ENCODE data around the gene RPL3.

RPL3 gene

GRCh38 chr22:39351689-39352214 is 32.3 kb upstream of the RPL3 start:
- TF ChIP-seq FOXP2 (optimal IDR thresholded peaks at IDR 0.05; ENCODE audit: borderline replicate concordance, extremely low read depth, extremely low read length, insufficient read depth) = no peak
- TF ChIP-seq, protein P1, sequence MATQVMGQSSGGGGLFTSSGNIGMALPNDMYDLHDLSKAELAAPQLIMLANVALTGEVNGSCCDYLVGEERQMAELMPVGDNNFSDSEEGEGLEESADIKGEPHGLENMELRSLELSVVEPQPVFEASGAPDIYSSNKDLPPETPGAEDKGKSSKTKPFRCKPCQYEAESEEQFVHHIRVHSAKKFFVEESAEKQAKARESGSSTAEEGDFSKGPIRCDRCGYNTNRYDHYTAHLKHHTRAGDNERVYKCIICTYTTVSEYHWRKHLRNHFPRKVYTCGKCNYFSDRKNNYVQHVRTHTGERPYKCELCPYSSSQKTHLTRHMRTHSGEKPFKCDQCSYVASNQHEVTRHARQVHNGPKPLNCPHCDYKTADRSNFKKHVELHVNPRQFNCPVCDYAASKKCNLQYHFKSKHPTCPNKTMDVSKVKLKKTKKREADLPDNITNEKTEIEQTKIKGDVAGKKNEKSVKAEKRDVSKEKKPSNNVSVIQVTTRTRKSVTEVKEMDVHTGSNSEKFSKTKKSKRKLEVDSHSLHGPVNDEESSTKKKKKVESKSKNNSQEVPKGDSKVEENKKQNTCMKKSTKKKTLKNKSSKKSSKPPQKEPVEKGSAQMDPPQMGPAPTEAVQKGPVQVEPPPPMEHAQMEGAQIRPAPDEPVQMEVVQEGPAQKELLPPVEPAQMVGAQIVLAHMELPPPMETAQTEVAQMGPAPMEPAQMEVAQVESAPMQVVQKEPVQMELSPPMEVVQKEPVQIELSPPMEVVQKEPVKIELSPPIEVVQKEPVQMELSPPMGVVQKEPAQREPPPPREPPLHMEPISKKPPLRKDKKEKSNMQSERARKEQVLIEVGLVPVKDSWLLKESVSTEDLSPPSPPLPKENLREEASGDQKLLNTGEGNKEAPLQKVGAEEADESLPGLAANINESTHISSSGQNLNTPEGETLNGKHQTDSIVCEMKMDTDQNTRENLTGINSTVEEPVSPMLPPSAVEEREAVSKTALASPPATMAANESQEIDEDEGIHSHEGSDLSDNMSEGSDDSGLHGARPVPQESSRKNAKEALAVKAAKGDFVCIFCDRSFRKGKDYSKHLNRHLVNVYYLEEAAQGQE (IDR thresholded peaks at IDR 0.05; ENCODE audit: insufficient read depth in 1 of 2, low read depth in 2 of 2, low read length in 2 of 2) = no peak
- no peak for TF ChIP-seq POLR2AphosphoS5 (IDR thresholded peaks at IDR 0.05; ENCODE audit: low read depth, low read length)
- no peak for TF ChIP-seq SIN3A (IDR thresholded peaks at IDR 0.05; ENCODE audit: borderline replicate concordance, insufficient read depth, low read length)
- TF ChIP-seq TAF1 (IDR thresholded peaks at IDR 0.05; ENCODE audit: borderline replicate concordance, insufficient read depth, low read length) = no peak

- no peak for TF ChIP-seq TAF1 (IDR thresholded peaks at IDR 0.05; ENCODE audit: borderline replicate concordance, insufficient read depth, low read length)
These were observed 31.6 kb upstream of the RPL3 start for GRCh38 chr22:39350757-39351688.

DNA sequence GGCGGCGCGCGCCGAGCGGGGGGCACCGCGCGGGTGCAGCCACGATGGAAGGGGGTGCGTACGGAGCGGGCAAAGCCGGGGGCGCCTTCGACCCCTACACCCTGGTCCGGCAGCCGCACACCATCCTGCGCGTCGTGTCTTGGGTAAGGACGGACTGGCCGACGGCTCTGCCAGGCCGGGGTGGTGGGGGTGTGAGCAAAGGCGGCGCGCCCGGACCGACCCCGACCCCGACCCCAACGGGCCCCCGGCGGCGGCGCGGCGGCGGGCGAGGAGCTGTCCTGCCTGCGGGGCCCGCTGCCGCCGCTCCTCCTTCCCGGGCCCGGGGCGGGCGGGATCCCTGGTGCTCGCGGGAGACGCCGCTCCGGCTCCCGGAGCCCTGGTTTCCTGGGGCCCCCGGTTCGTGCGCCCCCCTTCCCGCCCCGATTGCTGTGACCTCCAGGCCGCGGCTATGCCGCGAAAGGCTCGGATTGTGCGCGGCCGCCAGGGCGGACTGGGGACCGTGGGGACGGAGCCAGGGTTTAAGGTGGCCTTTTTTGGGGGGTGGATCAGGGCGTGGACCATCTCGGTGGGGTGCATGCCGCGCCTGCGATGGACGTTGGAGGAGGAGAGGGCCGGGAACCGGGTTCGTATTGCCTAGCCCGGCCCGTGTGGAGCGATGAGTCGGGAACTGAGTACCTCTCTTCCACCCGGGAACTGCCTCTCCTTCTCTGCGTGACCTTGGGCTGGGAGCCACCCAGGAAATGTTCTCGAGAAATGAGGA is 30.7 kb upstream of the RPL3 start, which contains the start of gene SYNGR1:
SYNGR1 (plus strand) TSS at position 25 of the 760 bp plus-strand sequence; CDS start at position 45, 20 bp downstream.
- TF ChIP-seq, protein P1 (IDR thresholded peaks at IDR 0.05; ENCODE audit: insufficient read depth in 1 of 2, low read depth in 2 of 2, low read length in 2 of 2) = no peak
- no peak for TF ChIP-seq FOXP2 (optimal IDR thresholded peaks at IDR 0.05; ENCODE audit: borderline replicate concordance, extremely low read depth, extremely low read length, insufficient read depth)
- TF ChIP-seq SIN3A (IDR thresholded peaks at IDR 0.05; ENCODE audit: borderline replicate concordance, insufficient read depth, low read length) = no peak
- no peak for TF ChIP-seq POLR2AphosphoS5 (IDR thresholded peaks at IDR 0.05; ENCODE audit: low read depth, low read length)
- no peak for TF ChIP-seq TAF1 (IDR thresholded peaks at IDR 0.05; ENCODE audit: borderline replicate concordance, insufficient read depth, low read length)

GRCh38 chr22:39349506-39349966 is 30.1 kb upstream of the RPL3 start:
- TF ChIP-seq POLR2AphosphoS5 (IDR thresholded peaks at IDR 0.05; ENCODE audit: low read depth, low read length) (no peak), FOXP2 (optimal IDR thresholded peaks at IDR 0.05; ENCODE audit: borderline replicate concordance, extremely low read depth, extremely low read length, insufficient read depth) (no peak), TAF1 (IDR thresholded peaks at IDR 0.05; ENCODE audit: borderline replicate concordance, insufficient read depth, low read length) (no peak), SIN3A (IDR thresholded peaks at IDR 0.05; ENCODE audit: borderline replicate concordance, insufficient read depth, low read length) (no peak)
- TF ChIP-seq, protein P1 (IDR thresholded peaks at IDR 0.05; ENCODE audit: insufficient read depth in 1 of 2, low read depth in 2 of 2, low read length in 2 of 2) = no peak

- TF ChIP-seq POLR2AphosphoS5 (IDR thresholded peaks at IDR 0.05; ENCODE audit: low read depth, low read length) (no peak), SIN3A (IDR thresholded peaks at IDR 0.05; ENCODE audit: borderline replicate concordance, insufficient read depth, low read length) (no peak), FOXP2 (optimal IDR thresholded peaks at IDR 0.05; ENCODE audit: borderline replicate concordance, extremely low read depth, extremely low read length, insufficient read depth) (no peak), TAF1 (IDR thresholded peaks at IDR 0.05; ENCODE audit: borderline replicate concordance, insufficient read depth, low read length) (no peak)
- TF ChIP-seq, protein P1 (IDR thresholded peaks at IDR 0.05; ENCODE audit: insufficient read depth in 1 of 2, low read depth in 2 of 2, low read length in 2 of 2) = no peak
These were observed 29.6 kb upstream of the RPL3 start for GRCh38 chr22:39348909-39349505.
